ENCODE results near the gene SERPINC1.

- TF ChIP-seq GATA2 (IDR thresholded peaks at IDR 0.05; ENCODE audit: low read depth, low read length) (no peak), GATA3 (IDR thresholded peaks at IDR 0.05; ENCODE audit: low read depth, low read length) (no peak)
Measured at GRCh38 chr1:173893611-173894010, 23.5 kb downstream of the SERPINC1 start.

Data from SH-SY5Y (cell line).